ENCODE results near the gene COMMD4. TPM values are rescaled to one million over a fixed set of nuclear protein-coding genes. Genes with fewer than 3 reads are reported as not detected.

Gene COMMD4
- total RNA-seq = 61.8 and 73.1 TPM in 2 replicates

GRCh38 chr15:75335705-75336355, at the start of gene COMMD4:
COMMD4 (plus strand) TSS chr15:75336063; CDS start chr15:75336090, 27 bp downstream.

GRCh38 chr15:75346796-75347221, 10.9 kb downstream of the COMMD4 start, which contains the start of gene NEIL1:
NEIL1 (plus strand) TSS chr15:75347039; CDS start chr15:75348906, 1,867 bp downstream.

GRCh38 chr15:75367913-75368688, 32.2 kb downstream of the COMMD4 start, which contains the start of gene MAN2C1:
MAN2C1 (minus strand) TSS chr15:75368607; CDS start chr15:75368583, 24 bp downstream.

Small RNAs within 50 kb of the gene (small RNA-seq; reads per million reads assigned to genes)
- not detected for gene RN7SL327P

Other genes starting within 250 kb of the COMMD4 start
- gene C15orf39, start 134.2 kb upstream of the COMMD4 start, total RNA-seq = 5.9 and 8.0 TPM in 2 replicates
- not detected in 2 replicates for gene GOLGA6C, start 77.7 kb upstream of the COMMD4 start, total RNA-seq
- gene GOLGA6D, start 53.2 kb upstream of the COMMD4 start, total RNA-seq = not detected in 2 replicates
- 2.0 and 2.9 TPM in 2 replicates for gene NEIL1, start 11.0 kb downstream of the COMMD4 start, total RNA-seq
- 144 and 174 TPM in 2 replicates for gene MAN2C1, start 32.5 kb downstream of the COMMD4 start, total RNA-seq
- gene SIN3A, start 115.6 kb downstream of the COMMD4 start, total RNA-seq = 25.0 and 33.0 TPM in 2 replicates
- 15.8 and 23.9 TPM in 2 replicates for gene PTPN9, start 243.3 kb downstream of the COMMD4 start, total RNA-seq